HepG2 (cell line): ENCODE results near the gene GRB10. TPM values are rescaled to one million over a fixed set of nuclear protein-coding genes. Genes with fewer than 3 reads are reported as not detected.
A peak's percentile ranks its signal among the peaks of the same experiment; 100 is the strongest.

Source experiments
- EP300 ChIP-seq, 3 experiments: sonication (generic) in 1 of 3; formaldehyde crosslinking in 1 of 3; IDR thresholded peaks; 2 replicates each; pipeline versions ENCODE4 v1.5.1 to v1.6.1; 2011 to 2020; ENCODE audit warnings: low read depth in 2 of 3, low read length in 2 of 3, borderline replicate concordance in 1 of 3, improper control_type of control experiment in 1 of 3, mild to moderate bottlenecking in 1 of 3, missing genetic modification reagents in 1 of 3, moderate library complexity in 1 of 3
- HBP1 ChIP-seq: IDR thresholded peaks from 2 replicates; pipeline ENCODE4 v1.6.1; 2016; ENCODE audit warnings: low read depth, control low read depth
- HMG20A ChIP-seq: IDR thresholded peaks from 2 replicates; pipeline ENCODE4 v1.6.1; 2016; ENCODE audit warnings: borderline replicate concordance
- KAT8 ChIP-seq: IDR thresholded peaks from 2 replicates; pipeline ENCODE4 v1.6.1; 2016; ENCODE audit warnings: missing genetic modification reagents, missing compliant biosample characterization
- PAF1 ChIP-seq: IDR thresholded peaks from 2 replicates; pipeline ENCODE4 v1.6.1; 2016; ENCODE audit warnings: missing genetic modification reagents, missing compliant biosample characterization
- SIN3A ChIP-seq: IDR thresholded peaks from 2 replicates; pipeline ENCODE4 v1.6.1; 2011; ENCODE audit warnings: low read depth, mild to moderate bottlenecking, control low read depth, low read length, borderline replicate concordance
- SNAPC2 ChIP-seq: sonication (generic); formaldehyde crosslinking; IDR thresholded peaks from 2 replicates; pipeline ENCODE4 v1.8.1; 2022; ENCODE audit warnings: mild to moderate bottlenecking, missing genetic modification reagents
- SP5 ChIP-seq: IDR thresholded peaks from 2 replicates; pipeline ENCODE4 v1.6.1; 2016; ENCODE audit warnings: low read depth, borderline replicate concordance
- TARDBP ChIP-seq: sonication (generic); formaldehyde crosslinking; IDR thresholded peaks from 2 replicates; pipeline ENCODE4 v1.8.0; 2022; ENCODE audit warnings: mild to moderate bottlenecking, missing genetic modification reagents
- TFDP1 ChIP-seq: IDR thresholded peaks from 2 replicates; pipeline ENCODE4 v1.6.1; 2016; ENCODE audit warnings: missing compliant biosample characterization, missing genetic modification reagents, borderline replicate concordance
- YEATS4 ChIP-seq: sonication (generic); formaldehyde crosslinking; IDR thresholded peaks from 2 replicates; pipeline ENCODE4 v1.4.0; 2020; ENCODE audit warnings: missing genetic modification reagents, borderline replicate concordance
- ZNF10 ChIP-seq: sonication (generic); formaldehyde crosslinking; IDR thresholded peaks from 2 replicates; pipeline ENCODE4 v1.4.0; 2020; ENCODE audit warnings: mild to moderate bottlenecking, low read depth, missing genetic modification reagents, borderline replicate concordance
- ZNF557 ChIP-seq: sonication (generic); formaldehyde crosslinking; IDR thresholded peaks from 2 replicates; pipeline ENCODE4 v1.4.0; 2020; ENCODE audit warnings: missing genetic modification reagents
- ZNF609 ChIP-seq: sonication (generic); formaldehyde crosslinking; IDR thresholded peaks from 2 replicates; pipeline ENCODE4 v1.4.0; 2020; ENCODE audit warnings: mild to moderate bottlenecking, missing genetic modification reagents, borderline replicate concordance
- ZNF788 ChIP-seq: sonication (generic); formaldehyde crosslinking; IDR thresholded peaks from 2 replicates; pipeline ENCODE4 v1.5.0; 2020; ENCODE audit warnings: mild to moderate bottlenecking, missing genetic modification reagents, borderline replicate concordance
- polyA plus RNA-seq, 8 experiments: library from polyadenylated mRNA; depleted of rRNA in 3 of 8; stranded (reverse) in 7 of 8; unstranded in 1 of 8; fragments of >200 nt; fragmentation: Illumina TruSeq in 4 of 8; extraction: Trizol in 4 of 8; gene quantifications; 2 replicates each; pipeline versions ENCODE4 v1.2.1 to v1.2.3, GENCODE V29; 2011 to 2016; ENCODE audit warnings: low read depth in 4 of 8, missing spikeins in 1 of 8, mixed read lengths in 1 of 8; ENCODE audit not compliant: insufficient read depth in 1 of 8
- total RNA-seq, 5 experiments: library from RNA; depleted of rRNA; stranded (reverse); fragments of >200 nt; fragmentation: Illumina TruSeq; extraction: Trizol; gene quantifications; 2 replicates each; pipeline ENCODE4 v1.2.3, GENCODE V29; 2016; ENCODE audit warnings: low read depth in 1 of 5
- TF ChIP-seq, protein P1 (sequence below): sonication (generic); formaldehyde crosslinking; IDR thresholded peaks from 2 replicates; pipeline ENCODE4 v1.4.0; 2020; ENCODE audit warnings: missing genetic modification reagents
- TF ChIP-seq, protein P2 (sequence below): sonication (generic); formaldehyde crosslinking; IDR thresholded peaks from 2 replicates; pipeline ENCODE4 v1.8.0; 2022; ENCODE audit warnings: mild to moderate bottlenecking, missing genetic modification reagents, moderate library complexity

The GRB10 gene
- total and polyA plus RNA-seq, 2 of the 13 experiments (the other 11 are each of a cell fraction or from before 2014, with no cell fraction given): 4.0 to 6.8 TPM

GRCh38 chr7:50594734-50595485 lies 187.8 kb downstream of the GRB10 start (continued):
- TF ChIP-seq ZNF609 (CRISPR knock-in tag) (0 out of 2 replicates have a peak, but pooled peaks have one; percentile 32), SNAPC2 (CRISPR knock-in tag) (0 out of 2 replicates have a peak, but pooled peaks have one; percentile 51), EP300 (IDR thresholded peaks at IDR 0.05; ENCODE audit: low read depth in 2 of 2, low read length in 2 of 2) (peak in 1 of 2 experiments; percentile 36; a peak in 1 of 4 replicates), EP300 (CRISPR knock-in tag; IDR thresholded peaks at IDR 0.05; ENCODE audit: borderline replicate concordance) (no peak), ZNF557 (CRISPR knock-in tag) (0 out of 2 replicates have a peak, but pooled peaks have one; percentile 55), ZNF10 (no peak), PAF1 (CRISPR knock-in tag) (no peak), KAT8 (CRISPR knock-in tag) (peak; percentile 16; the same call in 1 of the 2 replicates), SP5 (0 out of 2 replicates have a peak, but pooled peaks have one; percentile 29), HMG20A (CRISPR knock-in tag) (peak; percentile 20; the same call in 1 of the 2 replicates), TARDBP (CRISPR knock-in tag) (peak; percentile 51; the same call in 1 of the 2 replicates), TFDP1 (CRISPR knock-in tag) (0 out of 2 replicates have a peak, but pooled peaks have one; percentile 33), HBP1 (CRISPR knock-in tag) (0 out of 2 replicates have a peak, but pooled peaks have one; percentile 55), SIN3A (0 out of 2 replicates have a peak, but pooled peaks have one; percentile 32), ZNF788 (CRISPR knock-in tag) (peak; percentile 48; the same call in 1 of the 2 replicates), YEATS4 (CRISPR knock-in tag) (peak; percentile 44; the same call in 1 of the 2 replicates)
- TF ChIP-seq, protein P1, sequence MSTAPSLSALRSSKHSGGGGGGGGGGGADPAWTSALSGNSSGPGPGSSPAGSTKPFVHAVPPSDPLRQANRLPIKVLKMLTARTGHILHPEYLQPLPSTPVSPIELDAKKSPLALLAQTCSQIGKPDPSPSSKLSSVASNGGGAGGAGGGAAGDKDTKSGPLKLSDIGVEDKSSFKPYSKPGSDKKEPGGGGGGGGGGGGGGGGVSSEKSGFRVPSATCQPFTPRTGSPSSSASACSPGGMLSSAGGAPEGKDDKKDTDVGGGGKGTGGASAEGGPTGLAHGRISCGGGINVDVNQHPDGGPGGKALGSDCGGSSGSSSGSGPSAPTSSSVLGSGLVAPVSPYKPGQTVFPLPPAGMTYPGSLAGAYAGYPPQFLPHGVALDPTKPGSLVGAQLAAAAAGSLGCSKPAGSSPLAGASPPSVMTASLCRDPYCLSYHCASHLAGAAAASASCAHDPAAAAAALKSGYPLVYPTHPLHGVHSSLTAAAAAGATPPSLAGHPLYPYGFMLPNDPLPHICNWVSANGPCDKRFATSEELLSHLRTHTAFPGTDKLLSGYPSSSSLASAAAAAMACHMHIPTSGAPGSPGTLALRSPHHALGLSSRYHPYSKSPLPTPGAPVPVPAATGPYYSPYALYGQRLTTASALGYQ: no peak
- TF ChIP-seq, protein P2, sequence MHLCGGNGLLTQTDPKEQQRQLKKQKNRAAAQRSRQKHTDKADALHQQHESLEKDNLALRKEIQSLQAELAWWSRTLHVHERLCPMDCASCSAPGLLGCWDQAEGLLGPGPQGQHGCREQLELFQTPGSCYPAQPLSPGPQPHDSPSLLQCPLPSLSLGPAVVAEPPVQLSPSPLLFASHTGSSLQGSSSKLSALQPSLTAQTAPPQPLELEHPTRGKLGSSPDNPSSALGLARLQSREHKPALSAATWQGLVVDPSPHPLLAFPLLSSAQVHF (CRISPR knock-in tag): no peak
